Measurements from ENCODE around the gene ITPRID1.
"Not testable (repeated sequence)": the region's sequence is repeated elsewhere in the genome, so short reads cannot be mapped to it uniquely, and the experiment has no call there.

The ITPRID1 gene

DNA sequence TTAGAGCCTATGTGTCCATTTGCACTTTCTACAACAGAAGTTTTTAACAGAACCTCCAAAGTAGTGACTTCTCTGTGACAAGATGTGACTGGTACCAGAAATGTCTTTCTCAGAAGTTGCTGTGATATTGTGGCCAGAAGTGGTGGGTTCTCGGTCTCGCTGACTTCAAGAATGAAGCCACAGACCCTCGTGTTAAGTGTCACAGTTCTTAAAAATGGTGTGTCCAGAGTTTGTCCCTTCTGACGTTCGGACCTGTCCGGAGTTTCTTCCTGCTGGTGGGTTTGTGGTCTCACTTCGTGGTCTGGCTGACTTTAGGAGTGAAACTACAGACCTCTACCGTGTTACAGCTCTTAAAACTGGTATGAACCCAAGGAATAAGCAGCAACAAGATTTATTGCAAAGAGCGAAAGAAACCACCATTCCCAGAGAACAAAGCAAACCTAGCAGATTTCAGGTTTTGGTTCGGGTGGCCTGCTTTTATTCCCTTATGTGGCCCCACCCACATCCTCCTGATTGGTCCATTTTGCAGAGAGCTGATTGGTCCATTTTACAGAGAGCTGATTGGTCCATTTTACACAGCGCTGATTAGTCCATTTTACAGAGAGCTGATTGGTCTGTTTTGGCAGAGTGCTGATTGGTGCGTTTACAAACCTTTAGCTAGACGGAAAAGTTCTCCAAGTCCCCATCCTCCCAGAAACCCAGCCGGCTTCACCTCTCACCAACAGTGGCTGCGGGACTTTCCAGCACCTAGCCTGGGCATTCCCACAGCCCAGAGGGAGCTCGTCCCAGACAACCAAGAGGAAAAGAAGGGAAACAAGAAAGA is 3.0 kb downstream of the ITPRID1 start:
- DNase-seq (ENCODE audit: low read depth in 2 of 2, low spot score in 1 of 2) = no peak

DNA sequence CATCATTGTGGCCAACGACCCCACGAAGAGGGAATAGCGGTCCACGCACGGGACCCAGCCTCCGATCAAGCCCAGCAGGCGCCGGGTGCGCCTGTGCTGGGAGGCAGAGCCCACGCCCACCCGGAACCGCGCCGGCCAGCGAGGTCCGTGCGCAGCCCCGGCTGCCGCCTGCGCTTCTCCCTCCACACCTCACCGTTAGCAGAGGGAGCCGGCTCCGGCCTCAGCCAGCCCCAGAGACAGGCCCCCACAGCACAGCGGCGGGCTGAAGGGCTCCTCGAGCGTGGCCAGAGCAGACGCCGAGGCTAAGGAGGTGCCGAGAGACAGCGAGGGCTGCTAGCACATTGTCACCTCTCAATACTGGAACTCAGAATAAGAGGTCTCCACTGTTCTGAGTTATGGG is 3.6 kb downstream of the ITPRID1 start:
- DNase-seq (ENCODE audit: low read depth in 2 of 2, low spot score in 1 of 2) = no peak

DNA sequence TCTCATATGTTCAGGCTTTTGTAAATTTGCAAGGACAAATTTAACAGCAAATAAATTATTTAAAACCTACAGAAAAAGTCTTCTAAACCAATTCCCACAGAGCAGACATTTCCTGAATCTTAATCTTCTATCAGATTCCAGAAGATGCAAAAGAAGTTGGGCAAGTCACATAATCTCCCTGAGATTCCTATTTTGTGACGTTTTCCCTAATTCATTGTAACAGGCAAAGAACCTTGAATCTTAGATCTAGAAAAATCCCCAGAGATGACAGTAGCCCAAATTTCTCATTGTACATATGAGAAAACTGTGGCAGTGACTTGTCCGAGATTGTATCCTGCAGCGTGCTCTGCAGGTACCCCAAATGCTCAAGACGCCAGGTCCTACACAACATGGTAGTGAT is 4.9 kb downstream of the ITPRID1 start:
- no peak for DNase-seq (ENCODE audit: low read depth in 2 of 2, low spot score in 1 of 2)

DNA sequence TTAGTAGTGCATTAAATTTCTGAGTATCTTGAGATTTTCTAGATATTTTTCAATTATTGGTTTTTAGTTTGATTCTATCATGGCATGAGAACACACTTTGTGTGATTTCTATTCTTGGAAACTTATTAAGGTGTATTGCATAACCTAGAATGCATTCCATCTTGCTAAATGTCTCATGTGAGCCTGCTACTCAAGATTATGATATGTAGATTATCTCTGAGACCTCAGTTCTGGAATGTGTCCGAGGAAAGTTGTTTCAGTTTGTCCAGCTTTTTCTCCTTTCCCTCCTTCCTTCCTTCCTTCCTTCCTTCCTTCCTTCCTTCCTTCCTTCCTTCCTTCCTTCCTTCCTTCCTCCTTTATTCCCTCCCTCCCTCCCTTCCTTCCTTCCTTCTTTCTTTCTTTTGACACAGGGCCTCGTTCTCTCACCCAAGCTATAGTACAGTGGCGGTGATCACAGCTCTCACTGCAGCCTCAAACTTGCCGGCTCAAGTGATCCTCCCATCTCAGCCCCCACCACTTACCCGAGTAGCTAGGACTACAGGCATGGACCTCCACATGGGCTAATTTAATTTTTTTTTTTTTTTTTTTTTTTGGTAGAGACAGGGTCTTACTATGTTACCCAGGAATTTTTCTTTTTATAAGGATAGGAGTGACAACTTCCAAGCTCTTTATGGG is 7.6 kb downstream of the ITPRID1 start:
- DNase-seq (ENCODE audit: low read depth in 2 of 2, low spot score in 1 of 2) = no peak

DNA sequence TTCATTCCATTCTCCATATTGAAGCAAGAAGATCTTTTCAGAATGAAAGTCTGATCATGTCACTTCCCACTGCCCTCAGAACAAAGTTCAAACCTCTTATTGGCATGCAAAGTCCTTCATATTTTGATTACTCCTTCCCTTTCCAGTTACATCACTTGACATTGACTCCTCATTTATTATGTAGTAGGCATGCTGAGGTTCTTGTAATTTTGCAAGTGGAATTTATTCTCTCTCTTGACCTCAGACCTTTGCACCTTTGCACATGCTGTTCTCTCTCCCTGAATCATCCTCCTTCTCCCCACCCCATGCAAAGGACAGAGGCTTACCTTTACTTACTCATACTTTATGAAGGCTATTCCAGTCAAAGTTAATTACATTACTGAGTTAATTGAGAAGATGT is 13.0 kb downstream of the ITPRID1 start:
- DNase-seq (ENCODE audit: low read depth in 2 of 2, low spot score in 1 of 2) = no peak

DNA sequence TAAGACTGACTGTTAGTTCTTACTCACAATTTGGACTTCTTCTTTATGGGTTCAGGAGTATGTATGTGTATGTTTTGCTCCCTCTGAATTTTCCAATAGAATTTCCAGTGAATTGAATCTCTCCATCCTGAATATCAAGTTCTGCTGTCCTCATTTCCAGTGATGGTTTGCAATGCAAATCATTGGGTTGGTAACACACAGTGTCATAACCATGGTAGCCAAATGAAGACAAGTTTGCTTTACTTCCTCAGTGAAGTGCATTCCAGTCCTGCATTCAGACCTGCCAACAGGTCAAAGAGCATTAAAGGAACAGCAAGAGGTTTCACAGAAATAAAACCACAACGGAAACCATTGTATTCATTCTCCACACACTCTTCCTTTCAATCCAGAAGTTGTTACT is 15.2 kb downstream of the ITPRID1 start:
- DNase-seq (ENCODE audit: low read depth in 2 of 2, low spot score in 1 of 2) = no peak

DNA sequence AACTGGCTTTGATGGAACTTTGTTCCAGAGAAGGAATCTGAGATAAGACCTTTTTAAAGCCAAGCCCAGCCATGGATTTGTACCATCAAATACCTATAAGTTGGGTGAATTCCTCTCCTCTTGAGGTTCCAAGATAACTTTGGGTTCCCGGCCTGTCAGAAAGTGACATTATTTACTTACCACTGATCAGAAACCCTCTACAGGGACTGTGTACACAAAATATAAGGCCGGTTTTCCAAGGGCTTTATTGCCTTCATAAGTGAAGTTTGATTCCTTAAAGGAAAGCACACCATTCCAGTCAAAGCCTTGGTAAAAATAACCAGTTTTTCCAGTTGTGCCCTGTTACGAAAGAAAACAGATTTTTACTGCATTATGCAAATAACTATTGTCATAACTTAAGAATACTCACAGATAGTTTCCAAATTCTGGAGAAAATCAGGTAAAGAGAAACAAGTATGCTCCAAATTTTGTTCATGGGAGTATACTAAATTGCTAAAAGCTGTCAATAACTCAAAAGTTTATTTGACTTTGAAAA is 26.8 kb downstream of the ITPRID1 start:
- not testable (repeated sequence) for DNase-seq (ENCODE audit: low read depth in 2 of 2, low spot score in 1 of 2)

DNA sequence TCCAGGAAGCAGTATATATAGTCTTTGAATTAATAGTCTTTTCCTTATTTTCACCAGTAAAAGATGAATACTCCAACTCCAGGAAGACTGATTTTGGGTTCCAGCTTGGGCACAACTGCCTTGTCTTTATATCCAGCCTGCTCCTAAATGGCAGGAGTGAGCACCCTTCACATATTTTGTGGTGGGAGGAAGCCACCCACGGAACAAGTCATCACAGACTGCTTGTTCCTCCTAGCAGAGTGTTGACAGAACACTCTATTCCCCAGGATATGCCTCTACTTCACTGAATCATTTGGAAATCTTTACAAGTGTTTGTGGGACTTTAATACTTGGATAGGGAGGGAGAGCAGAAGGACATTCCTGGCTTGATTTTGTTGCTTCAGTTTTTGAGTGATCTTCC is 31.7 kb downstream of the ITPRID1 start:
- no peak for DNase-seq (ENCODE audit: low read depth in 2 of 2, low spot score in 1 of 2)

DNA sequence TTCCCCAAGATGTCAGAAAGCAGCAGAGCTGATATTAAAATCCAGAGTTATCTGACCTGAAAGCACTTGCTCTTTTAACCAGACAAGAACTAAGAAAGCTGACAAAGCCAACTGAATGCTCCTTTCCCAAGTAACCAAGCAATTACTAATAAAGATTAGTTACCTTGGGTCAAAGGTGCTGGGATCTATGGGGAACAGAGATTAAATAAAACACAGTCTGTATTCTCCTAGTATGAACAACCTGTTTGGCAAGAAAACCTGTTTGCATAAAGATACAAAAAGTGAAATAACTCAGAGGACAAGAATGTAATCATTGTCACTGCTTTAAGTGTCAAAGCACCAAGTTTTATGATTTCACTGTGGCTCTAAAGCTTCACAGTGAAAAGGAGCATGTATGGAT is 35.7 kb downstream of the ITPRID1 start:
- DNase-seq (ENCODE audit: low read depth in 2 of 2, low spot score in 1 of 2) = no peak

DNA sequence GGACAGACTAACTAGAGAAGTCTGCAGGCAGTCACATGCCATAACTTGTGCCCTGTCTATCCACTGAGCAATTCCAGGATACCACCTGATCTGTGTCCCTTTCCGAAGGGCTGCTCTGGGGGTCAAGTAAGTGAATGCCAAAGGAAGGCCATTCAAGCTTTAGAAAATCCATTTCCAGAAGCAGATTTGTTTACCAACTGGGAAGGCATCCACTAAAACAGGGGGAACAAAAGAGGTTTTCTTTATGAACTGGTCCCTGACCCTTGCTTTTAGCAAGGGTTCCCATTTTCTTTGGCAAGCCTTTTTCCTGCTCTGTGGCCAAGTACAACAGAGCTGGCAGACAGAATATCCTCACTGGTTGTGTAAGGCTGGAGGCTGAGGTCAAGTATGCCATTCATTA is 36.5 kb downstream of the ITPRID1 start:
- no peak for DNase-seq (ENCODE audit: low read depth in 2 of 2, low spot score in 1 of 2)

DNA sequence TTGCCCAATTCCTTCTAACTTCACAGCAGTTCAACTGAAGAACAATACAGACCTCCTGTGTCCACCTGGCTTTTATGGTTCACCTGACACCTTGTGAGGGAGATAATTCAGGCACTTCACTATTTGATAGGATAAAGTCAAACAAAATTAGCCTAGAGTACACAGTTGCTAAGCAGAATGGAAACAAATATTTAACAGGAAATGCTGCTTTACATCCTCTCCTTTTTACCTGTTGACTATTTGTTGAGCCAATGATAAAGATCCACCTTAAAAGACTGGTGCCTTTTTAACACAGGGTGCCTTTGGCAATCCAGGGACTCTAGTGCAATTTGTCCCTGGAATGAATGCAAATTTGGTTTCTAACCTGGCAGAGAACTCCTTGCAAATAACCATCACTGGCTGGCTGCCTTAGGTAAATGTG is 39.8 kb downstream of the ITPRID1 start:
- no peak for DNase-seq (ENCODE audit: low read depth in 2 of 2, low spot score in 1 of 2)

DNA sequence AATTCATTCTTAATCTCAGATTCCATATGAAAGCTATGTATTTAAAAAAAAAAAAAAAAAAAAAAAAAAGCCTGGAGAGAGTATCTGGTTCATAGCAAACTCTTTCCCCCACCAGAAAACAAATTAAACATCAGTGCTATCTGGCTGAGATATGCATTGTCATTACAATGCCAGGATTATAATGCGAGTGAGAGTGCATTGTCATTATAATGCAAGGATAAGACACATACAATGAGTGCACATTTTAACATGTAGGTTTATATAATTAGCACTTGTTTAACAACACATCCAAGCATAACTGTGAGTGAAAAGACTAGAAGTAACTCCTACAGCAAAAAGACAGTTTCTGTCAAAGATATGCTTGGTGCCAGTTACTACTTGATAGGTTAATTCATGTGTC is 48.1 kb downstream of the ITPRID1 start:
- DNase-seq (ENCODE audit: low read depth in 2 of 2, low spot score in 1 of 2) = no peak

DNA sequence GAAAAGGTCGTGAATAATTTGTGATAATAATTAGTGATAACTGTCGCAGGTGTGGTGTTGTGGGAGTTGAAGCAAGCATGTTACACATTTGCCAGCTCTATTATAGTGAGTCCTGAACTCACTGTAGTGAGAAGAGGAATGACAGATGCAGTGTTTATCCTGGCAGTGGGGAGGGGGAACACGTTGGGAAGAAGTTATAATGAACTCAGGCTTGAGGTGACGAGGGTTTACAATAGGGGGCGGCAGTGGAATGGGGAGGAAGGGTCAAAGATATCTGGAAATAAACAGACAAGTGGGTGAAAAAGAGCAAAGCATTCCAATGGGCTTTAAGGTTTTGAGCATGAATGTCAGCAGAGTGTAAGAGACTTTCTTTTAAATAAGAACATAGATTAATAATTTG is 49.6 kb downstream of the ITPRID1 start:
- no peak for DNase-seq (ENCODE audit: low read depth in 2 of 2, low spot score in 1 of 2)

DNA sequence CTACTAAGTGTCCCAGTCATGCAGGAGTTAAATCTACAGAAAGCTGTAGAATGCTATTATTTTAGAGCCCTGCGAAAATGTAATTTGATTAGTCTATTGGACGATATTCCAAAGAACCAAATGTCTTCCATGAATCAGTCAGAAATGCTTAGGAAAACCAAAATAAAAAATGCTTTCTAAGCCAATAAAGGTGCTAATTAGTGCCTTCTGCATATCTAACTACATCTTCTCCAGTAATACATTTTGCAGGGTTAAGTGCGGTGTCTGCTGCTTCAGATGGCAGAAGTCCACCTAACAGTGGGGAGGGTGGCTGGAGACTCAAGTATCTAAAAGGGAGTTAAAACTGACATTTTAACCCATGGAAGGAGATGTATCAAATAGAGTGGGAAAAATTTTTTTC is 50.1 kb downstream of the ITPRID1 start:
- DNase-seq (ENCODE audit: low read depth in 2 of 2, low spot score in 1 of 2) = no peak

DNA sequence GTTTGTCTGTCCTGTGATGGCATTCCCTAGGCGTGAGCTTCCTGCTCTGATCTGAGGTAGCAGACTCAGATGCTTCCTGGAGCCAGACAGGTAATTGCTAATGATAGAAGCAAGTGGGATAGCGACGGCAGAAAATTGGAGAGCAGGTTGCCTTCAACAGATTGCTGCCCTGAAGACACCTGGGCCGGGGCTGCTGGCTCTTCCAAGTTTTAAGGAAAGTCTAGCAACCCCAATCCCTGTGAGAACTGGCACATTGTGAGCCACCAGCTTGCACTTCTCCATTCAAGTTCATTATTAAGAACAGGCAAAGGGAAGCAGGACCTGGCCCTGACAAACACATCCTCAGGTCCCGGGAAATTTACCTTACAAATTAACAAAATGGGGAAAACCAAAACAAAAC is 50.8 kb downstream of the ITPRID1 start:
- DNase-seq (ENCODE audit: low read depth in 2 of 2, low spot score in 1 of 2) = no peak

DNA sequence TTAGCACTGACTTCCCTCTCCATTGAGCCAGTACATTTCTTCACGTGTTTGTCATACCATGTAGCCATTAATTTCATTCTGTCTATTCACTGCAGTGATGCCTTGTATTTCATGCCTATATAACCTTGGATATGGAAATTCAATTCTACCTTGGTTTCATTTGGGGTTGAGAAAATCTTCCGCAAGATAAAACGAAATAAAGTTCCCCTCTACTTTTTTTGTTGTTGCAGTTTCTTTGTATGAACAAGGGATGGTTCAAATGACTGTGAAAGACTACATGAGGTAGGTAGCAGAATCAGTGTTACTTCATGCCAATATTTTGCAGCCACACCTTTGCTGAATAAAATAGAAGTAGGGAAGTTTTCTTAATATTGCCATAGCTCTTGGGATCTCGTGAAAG is 55.6 kb downstream of the ITPRID1 start:
- DNase-seq (ENCODE audit: low read depth in 2 of 2, low spot score in 1 of 2) = no peak

DNA sequence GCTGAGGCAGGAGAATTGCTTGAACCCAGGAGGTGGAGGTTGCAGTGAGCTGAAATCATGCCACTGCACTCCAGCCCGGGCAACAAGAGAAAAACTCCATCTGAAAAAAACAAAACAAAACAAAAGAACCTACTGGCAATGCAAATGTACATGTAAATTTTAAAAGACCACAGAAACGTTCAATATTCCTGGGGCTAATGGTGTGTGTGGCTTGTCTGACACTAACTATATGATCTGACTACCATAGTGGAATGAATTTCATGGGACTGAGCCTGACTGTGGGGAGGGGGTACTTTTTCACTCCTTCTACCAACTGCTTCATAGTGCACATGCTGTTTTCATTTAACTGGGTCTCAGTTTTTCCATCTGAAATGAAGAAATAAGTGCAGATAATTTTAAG is 69.6 kb downstream of the ITPRID1 start:
- DNase-seq (ENCODE audit: low read depth in 2 of 2, low spot score in 1 of 2) = no peak

DNA sequence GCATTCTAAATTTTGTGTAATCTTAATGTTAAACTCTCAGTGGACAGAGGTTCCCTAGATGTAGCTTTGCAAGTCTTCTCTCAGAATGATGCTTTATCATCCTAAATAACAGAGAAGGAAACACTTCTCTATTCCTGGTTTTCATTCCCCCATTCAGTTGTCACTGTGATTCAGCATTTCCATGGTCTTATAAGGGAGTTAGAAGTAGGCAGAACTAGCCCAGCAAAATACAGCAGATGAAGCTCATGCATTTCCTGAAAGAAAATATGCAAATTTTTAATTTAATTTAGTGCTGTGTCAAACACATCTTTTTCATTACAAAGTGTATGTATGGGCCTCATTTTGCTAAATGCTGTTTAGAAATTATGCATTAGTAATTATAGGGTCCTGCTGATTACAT is 70.1 kb downstream of the ITPRID1 start:
- no peak for DNase-seq (ENCODE audit: low read depth in 2 of 2, low spot score in 1 of 2)

DNA sequence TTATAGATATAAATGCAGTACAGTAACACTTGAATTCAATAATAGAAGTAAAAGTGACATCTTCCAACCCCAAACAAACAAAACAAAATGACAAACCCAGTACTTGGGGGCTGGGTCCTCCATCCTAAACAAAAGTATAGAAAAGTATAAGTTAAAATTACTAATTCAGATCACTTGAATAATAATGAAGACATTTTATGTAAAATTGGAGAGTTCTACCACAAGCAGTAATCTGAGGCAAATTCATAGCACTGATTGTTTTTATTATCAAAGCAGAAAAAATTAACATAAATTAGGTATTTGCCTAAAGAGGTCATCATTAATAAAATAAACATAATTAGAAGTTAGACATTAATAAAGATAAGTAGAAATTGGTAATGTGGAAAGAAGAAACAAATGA is 81.5 kb downstream of the ITPRID1 start:
- no peak for DNase-seq (ENCODE audit: low read depth in 2 of 2, low spot score in 1 of 2)

DNA sequence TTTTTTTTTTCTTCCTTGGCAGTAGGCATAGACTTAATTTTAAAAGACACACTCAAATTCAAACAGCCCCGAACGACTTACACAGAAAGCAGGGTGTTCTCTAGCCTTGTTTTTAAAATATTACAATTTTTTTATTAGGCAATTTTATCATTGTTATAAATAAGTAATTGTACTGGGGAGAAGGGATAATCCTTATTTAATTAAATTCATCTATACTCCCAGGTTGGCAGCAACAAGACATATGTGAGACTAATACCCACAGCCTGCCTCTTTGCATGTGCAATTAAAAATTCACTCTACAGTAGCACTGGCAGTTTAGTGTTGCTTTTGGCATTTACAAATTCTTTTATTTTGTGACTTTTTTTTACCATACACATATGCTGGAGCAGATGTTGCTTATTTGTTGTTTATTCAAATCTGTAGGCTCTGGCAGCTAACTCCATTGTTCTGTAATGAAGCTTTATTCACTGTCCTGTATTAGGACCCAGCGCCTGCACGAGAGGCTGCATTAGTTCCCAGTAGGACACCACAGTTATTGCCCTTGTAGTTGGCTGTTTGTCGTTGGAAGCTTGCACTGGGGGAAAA is 88.2 kb downstream of the ITPRID1 start:
- DNase-seq (ENCODE audit: low read depth in 2 of 2, low spot score in 1 of 2) = no peak

DNA sequence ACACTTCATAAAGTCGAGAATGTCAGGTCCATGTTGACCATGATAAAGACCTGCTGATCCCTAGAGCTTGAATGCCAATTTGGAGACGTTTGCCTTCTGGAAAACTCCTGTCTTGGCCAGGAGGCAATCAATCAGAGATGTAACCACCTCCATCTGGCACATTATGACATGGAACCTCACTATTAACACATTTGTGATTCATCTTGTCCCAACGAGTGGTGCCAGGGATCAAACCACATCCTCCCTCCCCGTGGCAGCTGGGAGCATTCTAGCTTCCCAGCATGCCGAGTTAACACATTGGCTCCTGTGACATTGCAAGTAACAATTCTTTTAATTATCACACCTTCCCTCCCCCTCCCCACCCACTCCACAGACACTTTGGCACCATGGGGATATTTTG is 89.2 kb downstream of the ITPRID1 start:
- DNase-seq (ENCODE audit: low read depth in 2 of 2, low spot score in 1 of 2) = no peak

DNA sequence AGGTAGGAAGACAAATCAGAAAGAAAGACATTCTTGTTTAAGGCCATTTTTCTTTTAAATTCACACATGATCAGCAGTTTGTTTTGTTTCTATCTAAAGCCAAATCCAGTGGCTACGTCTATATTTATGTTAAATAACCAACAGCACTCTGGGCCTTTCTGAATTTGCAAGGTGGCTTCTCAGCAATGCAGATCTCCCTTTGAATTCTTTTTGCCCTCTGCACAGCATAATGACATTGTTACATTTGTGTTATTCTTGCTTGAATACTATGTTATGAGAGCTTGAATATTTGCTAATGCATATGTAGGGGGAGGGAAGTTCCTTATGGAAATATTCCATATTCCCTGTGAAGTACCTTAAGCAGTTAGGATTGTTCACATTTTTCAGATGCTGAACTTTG is 99.7 kb downstream of the ITPRID1 start:
- DNase-seq (ENCODE audit: low read depth in 2 of 2, low spot score in 1 of 2) = no peak
